Measurements from ENCODE around the gene LHCGR. TPM values are rescaled to one million over a fixed set of nuclear protein-coding genes. Genes with fewer than 3 reads are reported as not detected.

The LHCGR gene
- total RNA-seq, 1 donor from 2014 or later = not detected

DNA sequence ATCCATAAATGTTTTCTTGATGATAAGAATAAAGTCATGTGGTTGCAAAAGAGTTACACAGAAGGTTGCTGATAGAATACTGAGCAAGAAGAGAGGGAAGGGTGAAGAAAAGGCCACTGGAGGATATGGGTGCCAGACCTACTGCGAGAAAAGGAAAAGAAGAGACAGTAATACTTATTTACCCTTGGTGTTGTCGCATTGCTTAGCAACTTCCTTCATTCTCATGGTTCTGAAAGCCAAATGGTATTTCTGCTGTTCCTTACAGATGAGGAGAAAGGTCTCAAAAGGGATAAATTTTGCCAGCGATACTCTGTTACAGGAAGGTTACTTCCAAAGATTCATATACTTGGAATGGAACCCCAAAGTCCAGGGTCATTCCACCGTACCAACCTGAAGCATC, 62.5 kb downstream of the LHCGR start:
- ChIA-PET CTCF (no interaction called here), POLR2A (no interaction called here)
- intact Hi-C loops (cut with micrococcal nuclease) = no loop called here

DNA sequence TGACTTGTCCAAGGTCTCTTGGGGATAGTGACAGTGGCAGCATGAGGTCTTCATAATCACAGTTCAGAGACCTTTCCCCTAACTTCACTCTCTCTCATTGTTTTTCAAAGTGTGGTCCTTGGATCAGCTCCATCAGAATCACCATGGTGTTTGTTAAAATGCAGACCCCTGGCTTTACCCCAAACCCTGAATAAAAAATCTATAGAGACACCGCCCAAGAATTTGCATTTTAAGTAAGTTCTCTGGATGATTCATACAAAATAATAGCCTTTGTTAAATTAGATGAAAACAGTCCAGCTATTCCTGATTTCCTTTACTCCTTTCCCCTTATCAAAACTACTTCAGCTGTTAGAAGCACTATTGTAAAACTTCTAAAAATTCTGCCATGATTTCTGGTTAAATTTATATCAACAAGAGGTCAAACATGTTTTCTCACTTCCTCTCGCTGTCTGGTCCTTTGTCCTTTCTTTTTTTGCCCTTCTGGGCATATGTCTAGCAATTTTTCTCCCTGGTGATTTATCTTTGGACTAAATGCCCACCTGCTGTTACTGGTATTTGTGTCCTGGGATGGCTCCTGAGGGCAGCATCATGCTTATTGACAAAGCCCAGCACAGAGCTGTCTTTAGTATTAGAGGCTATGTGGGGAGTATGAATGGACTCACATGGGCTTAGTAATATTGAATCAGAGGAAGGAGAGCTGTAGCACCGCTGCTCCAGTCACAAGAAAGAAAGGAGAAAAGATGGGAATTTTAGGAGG, 63.4 kb downstream of the LHCGR start:
- CTCF ChIA-PET = no interaction called here

More for the DNA sequence above, 62.5 kb downstream of the LHCGR start:
- TF ChIP-seq, protein P1, sequence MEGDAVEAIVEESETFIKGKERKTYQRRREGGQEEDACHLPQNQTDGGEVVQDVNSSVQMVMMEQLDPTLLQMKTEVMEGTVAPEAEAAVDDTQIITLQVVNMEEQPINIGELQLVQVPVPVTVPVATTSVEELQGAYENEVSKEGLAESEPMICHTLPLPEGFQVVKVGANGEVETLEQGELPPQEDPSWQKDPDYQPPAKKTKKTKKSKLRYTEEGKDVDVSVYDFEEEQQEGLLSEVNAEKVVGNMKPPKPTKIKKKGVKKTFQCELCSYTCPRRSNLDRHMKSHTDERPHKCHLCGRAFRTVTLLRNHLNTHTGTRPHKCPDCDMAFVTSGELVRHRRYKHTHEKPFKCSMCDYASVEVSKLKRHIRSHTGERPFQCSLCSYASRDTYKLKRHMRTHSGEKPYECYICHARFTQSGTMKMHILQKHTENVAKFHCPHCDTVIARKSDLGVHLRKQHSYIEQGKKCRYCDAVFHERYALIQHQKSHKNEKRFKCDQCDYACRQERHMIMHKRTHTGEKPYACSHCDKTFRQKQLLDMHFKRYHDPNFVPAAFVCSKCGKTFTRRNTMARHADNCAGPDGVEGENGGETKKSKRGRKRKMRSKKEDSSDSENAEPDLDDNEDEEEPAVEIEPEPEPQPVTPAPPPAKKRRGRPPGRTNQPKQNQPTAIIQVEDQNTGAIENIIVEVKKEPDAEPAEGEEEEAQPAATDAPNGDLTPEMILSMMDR (IDR thresholded peaks at IDR 0.05) = no peak
- Mint-ChIP-seq H3K4me3 (no peak overlapping the region), H3K27me3 (peaks cover 7% of the 10 kb centered on the region), H3K27ac (no peak overlapping the region), H3K36me3 (ENCODE audit: low read depth) (no peaks in the 10 kb centered on the region), H3K4me1 (no peaks in the 10 kb centered on the region), H3K9me3 (no peaks in the 10 kb centered on the region)
- ATAC-seq (ENCODE audit: low read depth) (no peak), DNase-seq (no peak)

DNA sequence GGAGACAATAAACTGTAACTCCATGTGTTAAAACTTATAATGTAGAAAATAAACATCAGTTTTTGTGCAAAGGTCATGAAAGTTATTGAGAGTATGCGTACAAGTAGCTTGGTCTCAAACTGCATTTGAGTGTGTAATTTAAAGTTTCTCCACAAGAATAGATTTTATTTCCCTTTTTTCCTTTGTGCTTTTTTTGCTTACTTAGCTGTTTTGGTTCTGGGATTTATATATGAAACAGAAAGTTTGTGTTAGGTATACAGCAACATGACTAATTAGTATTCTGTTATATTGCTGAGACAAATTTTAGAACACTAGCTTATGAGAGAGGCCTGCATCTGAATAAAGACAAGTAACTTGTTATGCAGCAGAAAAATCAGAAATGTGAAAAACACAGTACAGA, 70.4 kb downstream of the LHCGR start:
- Mint-ChIP-seq H3K36me3 (ENCODE audit: low read depth) (no peaks in the 10 kb centered on the region), H3K4me3 (no peak overlapping the region), H3K27me3 (peaks cover 15% of the 10 kb centered on the region), H3K27ac (no peak overlapping the region), H3K4me1 (no peaks in the 10 kb centered on the region), H3K9me3 (no peaks in the 10 kb centered on the region)
- POLR2A ChIA-PET = no interaction called here
- ATAC-seq (ENCODE audit: low read depth) (no peak), DNase-seq (no peak)
- TF ChIP-seq, protein P1 (IDR thresholded peaks at IDR 0.05) = no peak
- CTCF ChIA-PET = no interaction called here
- intact Hi-C loops (cut with micrococcal nuclease) = no loop called here

More for the DNA sequence above, 63.4 kb downstream of the LHCGR start:
- TF ChIP-seq, protein P1 (IDR thresholded peaks at IDR 0.05) = no peak
- no peaks in the 10 kb centered on the region for H3K9me3 Mint-ChIP-seq
- no peak overlapping the region for H3K4me3 Mint-ChIP-seq
- DNase-seq (no peak), ATAC-seq (ENCODE audit: low read depth) (no peak)
- H3K4me1 Mint-ChIP-seq = no peaks in the 10 kb centered on the region
- intact Hi-C loops (cut with micrococcal nuclease) = no loop called here
- POLR2A ChIA-PET = no interaction called here
- no peaks in the 10 kb centered on the region for H3K36me3 Mint-ChIP-seq (ENCODE audit: low read depth)
- no peak overlapping the region for H3K27ac Mint-ChIP-seq
- H3K27me3 Mint-ChIP-seq = peaks cover 7% of the 10 kb centered on the region

DNA sequence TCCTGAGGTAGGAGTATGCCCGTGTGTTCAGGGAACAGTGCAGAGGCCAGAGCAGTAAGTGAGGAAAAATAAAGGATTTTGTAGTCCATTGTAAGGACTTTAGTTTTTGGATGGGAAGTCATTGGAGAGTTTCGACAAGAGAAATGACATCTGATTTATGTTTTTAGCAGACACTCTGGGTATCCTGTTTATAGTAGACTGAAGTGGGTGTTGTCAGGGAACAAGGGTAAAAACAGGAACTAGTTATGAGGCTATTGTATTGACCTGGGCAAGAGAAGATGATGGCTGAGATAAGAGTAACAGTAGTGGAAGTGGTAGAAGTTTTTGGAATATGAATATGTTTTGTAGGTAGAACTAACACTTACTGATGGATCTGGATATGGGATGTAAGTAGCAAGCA, 78.1 kb downstream of the LHCGR start:
- intact Hi-C loops (cut with micrococcal nuclease) = no loop called here
- DNase-seq = no peak
- Mint-ChIP-seq H3K27me3 (peaks cover 7% of the 10 kb centered on the region), H3K4me3 (no peak overlapping the region), H3K9me3 (no peaks in the 10 kb centered on the region), H3K36me3 (ENCODE audit: low read depth) (no peaks in the 10 kb centered on the region), H3K27ac (no peak overlapping the region), H3K4me1 (no peaks in the 10 kb centered on the region)
- CTCF ChIA-PET = no interaction called here
- ATAC-seq (ENCODE audit: low read depth) = no peak
- TF ChIP-seq, protein P1 (IDR thresholded peaks at IDR 0.05) = no peak
- POLR2A ChIA-PET = no interaction called here

DNA sequence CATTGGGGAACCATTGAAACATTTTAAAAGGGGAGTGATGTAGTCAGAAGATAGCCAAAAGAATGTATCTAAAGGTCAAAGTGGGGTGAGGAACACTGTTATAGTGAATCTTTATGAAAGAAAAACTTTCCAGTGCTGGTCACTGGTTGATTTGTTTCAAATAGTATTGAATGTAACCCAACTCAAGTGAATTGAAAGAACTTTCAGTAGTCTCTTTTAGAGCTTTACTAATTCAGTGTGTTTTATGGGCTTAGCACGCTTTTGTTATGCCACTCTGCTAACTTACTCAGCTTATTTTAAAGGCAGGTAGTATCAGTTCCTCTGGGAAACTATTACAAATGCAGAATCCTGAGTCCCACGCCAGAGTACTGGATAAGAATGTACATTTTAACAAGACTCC, 80.6 kb downstream of the LHCGR start:
- DNase-seq = no peak
- ChIA-PET CTCF (no interaction called here), POLR2A (no interaction called here)
- Mint-ChIP-seq H3K27ac (no peak overlapping the region), H3K36me3 (ENCODE audit: low read depth) (no peaks in the 10 kb centered on the region), H3K27me3 (peaks cover 7% of the 10 kb centered on the region), H3K4me1 (no peaks in the 10 kb centered on the region), H3K9me3 (no peaks in the 10 kb centered on the region), H3K4me3 (no peak overlapping the region)
- intact Hi-C loops (cut with micrococcal nuclease) = no loop called here
- TF ChIP-seq, protein P1 (IDR thresholded peaks at IDR 0.05) = no peak
- ATAC-seq (ENCODE audit: low read depth) = no peak
